DMS153 treated with DMSO at 0.1 percent for 48 hours (cell line): ENCODE measurements around the gene TNN.
"Not testable (repeated sequence)": the region's sequence is repeated elsewhere in the genome, so short reads cannot be mapped to it uniquely, and the experiment has no call there.

ENCODE experiments used
- DNase-seq: peaks from one replicate; lab custom pipeline; 2025; ENCODE audit not compliant: unreplicated experiment; lab: John Stamatoyannopoulos, UW

TNN gene, protein sequence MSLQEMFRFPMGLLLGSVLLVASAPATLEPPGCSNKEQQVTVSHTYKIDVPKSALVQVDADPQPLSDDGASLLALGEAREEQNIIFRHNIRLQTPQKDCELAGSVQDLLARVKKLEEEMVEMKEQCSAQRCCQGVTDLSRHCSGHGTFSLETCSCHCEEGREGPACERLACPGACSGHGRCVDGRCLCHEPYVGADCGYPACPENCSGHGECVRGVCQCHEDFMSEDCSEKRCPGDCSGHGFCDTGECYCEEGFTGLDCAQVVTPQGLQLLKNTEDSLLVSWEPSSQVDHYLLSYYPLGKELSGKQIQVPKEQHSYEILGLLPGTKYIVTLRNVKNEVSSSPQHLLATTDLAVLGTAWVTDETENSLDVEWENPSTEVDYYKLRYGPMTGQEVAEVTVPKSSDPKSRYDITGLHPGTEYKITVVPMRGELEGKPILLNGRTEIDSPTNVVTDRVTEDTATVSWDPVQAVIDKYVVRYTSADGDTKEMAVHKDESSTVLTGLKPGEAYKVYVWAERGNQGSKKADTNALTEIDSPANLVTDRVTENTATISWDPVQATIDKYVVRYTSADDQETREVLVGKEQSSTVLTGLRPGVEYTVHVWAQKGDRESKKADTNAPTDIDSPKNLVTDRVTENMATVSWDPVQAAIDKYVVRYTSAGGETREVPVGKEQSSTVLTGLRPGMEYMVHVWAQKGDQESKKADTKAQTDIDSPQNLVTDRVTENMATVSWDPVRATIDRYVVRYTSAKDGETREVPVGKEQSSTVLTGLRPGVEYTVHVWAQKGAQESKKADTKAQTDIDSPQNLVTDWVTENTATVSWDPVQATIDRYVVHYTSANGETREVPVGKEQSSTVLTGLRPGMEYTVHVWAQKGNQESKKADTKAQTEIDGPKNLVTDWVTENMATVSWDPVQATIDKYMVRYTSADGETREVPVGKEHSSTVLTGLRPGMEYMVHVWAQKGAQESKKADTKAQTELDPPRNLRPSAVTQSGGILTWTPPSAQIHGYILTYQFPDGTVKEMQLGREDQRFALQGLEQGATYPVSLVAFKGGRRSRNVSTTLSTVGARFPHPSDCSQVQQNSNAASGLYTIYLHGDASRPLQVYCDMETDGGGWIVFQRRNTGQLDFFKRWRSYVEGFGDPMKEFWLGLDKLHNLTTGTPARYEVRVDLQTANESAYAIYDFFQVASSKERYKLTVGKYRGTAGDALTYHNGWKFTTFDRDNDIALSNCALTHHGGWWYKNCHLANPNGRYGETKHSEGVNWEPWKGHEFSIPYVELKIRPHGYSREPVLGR (N-terminal part only)

DNA sequence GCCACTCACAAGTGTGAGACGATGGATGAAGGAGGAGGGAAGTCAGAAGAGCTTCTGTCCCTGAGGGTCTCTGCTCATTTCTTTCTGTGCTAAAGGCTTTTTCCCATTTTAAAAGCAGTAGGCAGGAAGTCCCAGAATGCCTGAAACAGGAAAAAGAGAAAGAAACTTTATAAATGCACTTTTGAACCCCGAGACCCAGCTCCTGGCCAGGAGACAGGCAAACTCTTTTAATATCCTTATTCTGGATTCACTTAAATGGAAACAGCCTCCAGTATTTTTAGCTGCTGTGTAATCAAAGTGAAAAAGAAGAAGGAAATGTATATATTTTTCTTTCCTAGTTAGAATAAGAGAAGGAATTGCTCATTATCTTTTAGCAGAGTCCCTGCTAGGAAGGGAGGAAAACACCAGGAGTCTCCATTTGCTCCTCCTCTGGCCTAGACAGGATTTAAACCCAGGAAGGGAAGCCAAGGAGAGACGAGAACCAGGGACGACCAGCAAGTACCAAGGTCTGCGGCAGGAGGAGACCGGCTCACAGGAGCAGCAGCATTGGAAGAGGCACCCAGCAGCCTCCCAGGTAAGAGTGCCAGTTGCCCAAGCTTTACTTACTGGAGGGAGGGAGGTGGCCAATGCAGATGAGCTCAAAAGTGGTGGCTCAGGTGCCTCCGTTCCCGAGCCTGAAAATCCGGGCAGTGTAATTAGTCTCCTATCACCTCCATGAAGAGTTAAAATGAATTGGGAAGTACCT is at the start of gene TNN:
Gene TNN, plus strand, starts transcription at position 472 of the 745 bp plus-strand sequence. CDS start 9,586 bp downstream, outside the sequence.
- no peak for DNase-seq

GRCh38 chr1:175019524-175019923 is 48.1 kb upstream of the TNN start:
- no peak for DNase-seq

- DNase-seq: peak; percentile 99
Observed at GRCh38 chr1:175023043-175023921, 44.4 kb upstream of the TNN start, which contains the start of gene MRPS14. Gene MRPS14, minus strand, starts transcription at chr1:175023425. Its CDS starts 17 bp downstream, at chr1:175023408.

DNA sequence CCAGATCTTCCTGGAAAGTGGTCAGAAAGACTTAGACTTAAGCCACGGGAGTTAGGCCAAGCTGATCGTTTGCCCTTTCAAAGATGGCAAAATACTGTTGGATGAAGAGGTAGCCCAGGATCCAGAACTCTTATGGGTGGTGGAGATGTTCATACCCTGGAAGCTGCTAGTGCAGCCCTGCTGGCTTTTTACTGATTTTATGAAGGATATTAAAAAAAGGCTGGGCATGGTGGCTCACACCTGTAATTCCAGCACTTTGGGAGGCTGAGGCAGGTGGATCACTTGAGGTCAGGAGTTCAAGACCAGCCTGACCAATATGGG is 43.8 kb upstream of the TNN start:
- not testable (repeated sequence) for DNase-seq

GRCh38 chr1:175024773-175025172 is 42.9 kb upstream of the TNN start:
- DNase-seq: no peak

- DNase-seq: no peak
Observed at GRCh38 chr1:175033953-175034352, 33.7 kb upstream of the TNN start.

DNA sequence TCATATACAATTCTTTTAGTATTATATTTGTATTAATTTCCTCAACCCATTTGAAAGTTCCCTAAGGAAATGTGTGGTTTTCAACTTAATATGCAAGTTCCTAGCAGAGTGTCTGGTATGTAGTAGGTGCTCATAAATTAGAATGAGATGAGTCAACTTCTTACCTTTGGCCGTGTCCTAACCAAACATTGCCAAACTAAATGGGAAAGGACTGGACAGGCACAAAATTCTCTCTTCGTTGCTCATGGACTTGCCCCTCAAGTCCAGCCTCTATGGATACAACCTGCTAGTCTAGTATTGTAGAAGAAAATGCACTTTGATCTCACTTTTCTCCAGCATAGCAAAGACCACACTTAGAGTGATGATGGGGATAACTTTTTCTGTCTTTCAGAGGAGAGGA is 32.9 kb upstream of the TNN start:
- DNase-seq: no peak

- no peak for DNase-seq
Observed at GRCh38 chr1:175035865-175036264, 31.8 kb upstream of the TNN start.

DNA sequence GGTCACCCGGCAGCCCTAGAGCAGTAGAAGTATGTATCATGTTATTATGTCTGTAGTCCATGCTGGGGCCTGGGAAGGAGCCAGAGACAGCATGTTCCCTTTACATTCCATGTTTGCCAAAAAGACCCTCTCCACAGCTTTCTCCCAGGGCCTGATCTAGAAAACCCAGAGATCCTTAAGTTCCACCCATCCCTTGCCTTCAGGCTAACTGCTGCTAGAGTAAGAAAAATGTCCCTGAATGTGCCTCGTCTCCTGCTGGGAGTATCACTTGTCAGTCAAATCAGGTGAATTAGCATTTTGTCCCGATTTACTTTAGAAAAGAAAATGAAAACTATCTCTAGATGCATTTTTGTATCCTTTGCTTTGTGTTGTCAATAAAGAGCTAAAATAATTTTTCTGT is 31.2 kb upstream of the TNN start:
- no peak for DNase-seq

- DNase-seq: no peak
Observed at GRCh38 chr1:175037416-175037815, 30.2 kb upstream of the TNN start.

- no peak for DNase-seq
Observed at GRCh38 chr1:175040324-175040879, 27.2 kb upstream of the TNN start.

DNA sequence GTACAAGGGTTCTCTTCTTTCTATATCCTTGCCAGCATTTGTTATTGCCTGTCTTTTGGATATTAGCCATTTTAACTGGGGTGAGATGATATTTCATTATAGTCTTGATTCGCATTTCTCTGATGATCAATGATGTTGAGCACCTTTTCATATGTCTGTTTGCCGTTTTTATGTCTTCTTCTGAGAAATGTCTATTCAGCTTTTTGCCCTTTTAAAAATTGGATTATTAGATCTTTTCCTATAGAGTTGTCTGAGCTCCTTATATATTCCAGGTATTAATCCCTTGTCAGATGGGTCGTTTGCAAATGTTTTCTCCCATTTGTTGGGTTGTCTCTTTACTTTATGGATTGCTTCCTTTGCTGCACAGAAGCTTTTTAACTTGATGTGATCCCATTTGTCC is 25.0 kb upstream of the TNN start:
- no peak for DNase-seq

- no peak for DNase-seq
Observed at GRCh38 chr1:175043824-175044223, 23.8 kb upstream of the TNN start.

- not testable (repeated sequence) for DNase-seq
Observed at GRCh38 chr1:175044591-175044990, 23.0 kb upstream of the TNN start.

- no peak for DNase-seq
Observed at GRCh38 chr1:175045097-175045496, 22.5 kb upstream of the TNN start.

GRCh38 chr1:175045519-175045918 is 22.1 kb upstream of the TNN start:
- no peak for DNase-seq

DNA sequence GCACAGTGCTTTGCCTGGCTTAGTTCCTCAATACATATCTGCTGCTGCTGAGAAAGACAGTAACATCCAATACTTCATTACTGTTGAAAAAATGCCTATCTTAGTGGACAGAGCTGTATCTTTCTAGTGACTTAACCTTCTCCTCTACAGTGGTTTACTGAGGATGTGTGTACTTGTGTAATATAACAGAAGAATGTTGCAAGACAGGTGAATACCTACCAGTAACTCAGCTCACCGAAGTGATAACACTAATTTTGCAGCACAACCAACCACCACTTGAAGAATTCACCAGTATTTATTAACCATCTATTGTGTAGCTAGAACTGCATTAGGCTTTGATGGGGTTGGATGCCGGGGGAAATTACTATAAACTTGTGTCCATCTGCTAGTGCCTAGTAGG is 16.6 kb upstream of the TNN start:
- no peak for DNase-seq

- DNase-seq: no peak
Observed at GRCh38 chr1:175054736-175055135, 12.9 kb upstream of the TNN start.

GRCh38 chr1:175062339-175062738 is 5.3 kb upstream of the TNN start:
- DNase-seq: no peak
